ENCODE data around the gene ZNF354B. TPM values are rescaled to one million over a fixed set of nuclear protein-coding genes. Genes with fewer than 3 reads are reported as not detected.

ZNF354B gene
- total RNA-seq, 1 experiment from 2014 or later: 26.2 TPM

- ATAC-seq: no peak
- H3K27me3 Mint-ChIP-seq (ENCODE audit: low read depth): peaks cover 53% of the 10 kb centered on the region
- peaks cover 90% of the 10 kb centered on the region for H3K36me3 Mint-ChIP-seq
- TF ChIP-seq NR3C1 (CRISPR knock-in tag; conservative IDR thresholded peaks at IDR 0.05; ENCODE audit: low read depth) (no peak), NR1H2 (CRISPR knock-in tag; IDR thresholded peaks at IDR 0.05) (no peak), FOXP1 (CRISPR knock-in tag; IDR thresholded peaks at IDR 0.05; ENCODE audit: borderline replicate concordance) (no peak), NR2C2 (CRISPR knock-in tag; IDR thresholded peaks at IDR 0.05) (no peak), EMX1 (CRISPR knock-in tag; IDR thresholded peaks at IDR 0.05) (no peak), ZNF396 (CRISPR knock-in tag; IDR thresholded peaks at IDR 0.05; ENCODE audit: borderline replicate concordance) (no peak), CDX4 (CRISPR knock-in tag; IDR thresholded peaks at IDR 0.05; ENCODE audit: borderline replicate concordance) (no peak), KAT7 (CRISPR knock-in tag; IDR thresholded peaks at IDR 0.05; ENCODE audit: borderline replicate concordance) (no peak), HMGA2 (CRISPR knock-in tag; IDR thresholded peaks at IDR 0.05) (no peak), MYBL2 (CRISPR knock-in tag; IDR thresholded peaks at IDR 0.05) (no peak)
- TF ChIP-seq, protein P1, sequence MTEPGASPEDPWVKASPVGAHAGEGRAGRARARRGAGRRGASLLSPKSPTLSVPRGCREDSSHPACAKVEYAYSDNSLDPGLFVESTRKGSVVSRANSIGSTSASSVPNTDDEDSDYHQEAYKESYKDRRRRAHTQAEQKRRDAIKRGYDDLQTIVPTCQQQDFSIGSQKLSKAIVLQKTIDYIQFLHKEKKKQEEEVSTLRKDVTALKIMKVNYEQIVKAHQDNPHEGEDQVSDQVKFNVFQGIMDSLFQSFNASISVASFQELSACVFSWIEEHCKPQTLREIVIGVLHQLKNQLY (CRISPR knock-in tag; IDR thresholded peaks at IDR 0.05): no peak
- TF ChIP-seq, protein P2, sequence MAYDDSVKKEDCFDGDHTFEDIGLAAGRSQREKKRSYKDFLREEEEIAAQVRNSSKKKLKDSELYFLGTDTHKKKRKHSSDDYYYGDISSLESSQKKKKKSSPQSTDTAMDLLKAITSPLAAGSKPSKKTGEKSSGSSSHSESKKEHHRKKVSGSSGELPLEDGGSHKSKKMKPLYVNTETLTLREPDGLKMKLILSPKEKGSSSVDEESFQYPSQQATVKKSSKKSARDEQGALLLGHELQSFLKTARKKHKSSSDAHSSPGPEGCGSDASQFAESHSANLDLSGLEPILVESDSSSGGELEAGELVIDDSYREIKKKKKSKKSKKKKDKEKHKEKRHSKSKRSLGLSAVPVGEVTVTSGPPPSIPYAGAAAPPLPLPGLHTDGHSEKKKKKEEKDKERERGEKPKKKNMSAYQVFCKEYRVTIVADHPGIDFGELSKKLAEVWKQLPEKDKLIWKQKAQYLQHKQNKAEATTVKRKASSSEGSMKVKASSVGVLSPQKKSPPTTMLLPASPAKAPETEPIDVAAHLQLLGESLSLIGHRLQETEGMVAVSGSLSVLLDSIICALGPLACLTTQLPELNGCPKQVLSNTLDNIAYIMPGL (CRISPR knock-in tag; IDR thresholded peaks at IDR 0.05): no peak
- TF ChIP-seq, protein P3, sequence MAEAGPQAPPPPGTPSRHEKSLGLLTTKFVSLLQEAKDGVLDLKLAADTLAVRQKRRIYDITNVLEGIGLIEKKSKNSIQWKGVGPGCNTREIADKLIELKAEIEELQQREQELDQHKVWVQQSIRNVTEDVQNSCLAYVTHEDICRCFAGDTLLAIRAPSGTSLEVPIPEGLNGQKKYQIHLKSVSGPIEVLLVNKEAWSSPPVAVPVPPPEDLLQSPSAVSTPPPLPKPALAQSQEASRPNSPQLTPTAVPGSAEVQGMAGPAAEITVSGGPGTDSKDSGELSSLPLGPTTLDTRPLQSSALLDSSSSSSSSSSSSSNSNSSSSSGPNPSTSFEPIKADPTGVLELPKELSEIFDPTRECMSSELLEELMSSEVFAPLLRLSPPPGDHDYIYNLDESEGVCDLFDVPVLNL (CRISPR knock-in tag; IDR thresholded peaks at IDR 0.05; ENCODE audit: borderline replicate concordance, low read depth): no peak
- ChIA-PET POLR2A (no interaction called here), CTCF (no interaction called here)
- H3K27ac Mint-ChIP-seq: no peak overlapping the region
- no peak for DNase-seq (ENCODE audit: low spot score)
- H3K4me1 Mint-ChIP-seq: no peaks in the 10 kb centered on the region
- H3K9me3 Mint-ChIP-seq: peaks cover 94% of the 10 kb centered on the region
- H3K4me3 Mint-ChIP-seq: no peak overlapping the region
Observed at GRCh38 chr5:178931846-178932760, 72.3 kb downstream of the ZNF354B start.

Other genes starting within 250 kb of the ZNF354B start
- gene CLK4, start 232.9 kb upstream of the ZNF354B start, total RNA-seq (2021): 11.1 to 16.0 TPM (median 12.7 TPM) in 3 replicates
- 22.5 to 25.2 TPM (median 22.5 TPM) in 3 replicates for gene ZNF354A, start 129.3 kb upstream of the ZNF354B start, total RNA-seq (2021)
- gene ZFP2, start 36.0 kb downstream of the ZNF354B start, total RNA-seq (2021): 1.0 to 2.0 TPM (median 1.7 TPM) in 3 replicates
- 4.3 to 5.1 TPM (median 4.9 TPM) in 3 replicates for gene ZNF454, start 81.2 kb downstream of the ZNF354B start, total RNA-seq (2021)
- 0.05 to 0.33 TPM in 2 of 3 replicates, not detected in the other for gene GRM6, start 135.4 kb downstream of the ZNF354B start, total RNA-seq (2021)
- gene ZNF879, start 163.9 kb downstream of the ZNF354B start, total RNA-seq (2021): 4.7 to 5.8 TPM (median 5.2 TPM) in 3 replicates
- 7.9 to 8.9 TPM (median 8.9 TPM) in 3 replicates for gene ZNF354C, start 200.4 kb downstream of the ZNF354B start, total RNA-seq (2021)